DMS 273 treated with DMSO at 0.1 percent for 48 hours (cell line): Measurements from ENCODE around the gene FXN.
"Not testable (repeated sequence)": the region's sequence is repeated elsewhere in the genome, so short reads cannot be mapped to it uniquely, and the experiment has no call there.

Experiments
- DNase-seq: peaks from one replicate; lab custom pipeline; 2025; lab: John Stamatoyannopoulos, UW

The FXN gene

GRCh38 chr9:69070201-69070600, 34.6 kb downstream of the FXN start:
- DNase-seq: no peak

DNA sequence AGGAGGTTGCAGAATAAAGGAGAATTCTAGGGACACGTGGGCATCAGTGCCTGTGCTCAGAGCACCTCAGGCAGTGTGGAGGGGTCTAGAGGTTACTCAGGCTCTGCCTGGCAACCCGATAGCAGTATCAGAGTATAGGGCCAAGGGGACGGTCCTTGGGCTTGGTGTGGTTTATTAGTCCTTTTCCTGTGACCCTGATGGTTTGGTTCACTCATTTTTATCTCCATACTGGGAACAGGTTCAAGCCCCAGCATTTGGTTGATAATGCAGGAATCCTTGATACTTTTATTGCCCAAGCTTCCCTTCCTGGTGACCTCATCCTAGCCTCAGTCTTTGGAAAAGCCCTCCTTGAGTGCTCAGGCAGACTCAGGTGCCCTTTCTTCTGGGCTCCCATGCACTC, 35.5 kb downstream of the FXN start:
- no peak for DNase-seq

DNA sequence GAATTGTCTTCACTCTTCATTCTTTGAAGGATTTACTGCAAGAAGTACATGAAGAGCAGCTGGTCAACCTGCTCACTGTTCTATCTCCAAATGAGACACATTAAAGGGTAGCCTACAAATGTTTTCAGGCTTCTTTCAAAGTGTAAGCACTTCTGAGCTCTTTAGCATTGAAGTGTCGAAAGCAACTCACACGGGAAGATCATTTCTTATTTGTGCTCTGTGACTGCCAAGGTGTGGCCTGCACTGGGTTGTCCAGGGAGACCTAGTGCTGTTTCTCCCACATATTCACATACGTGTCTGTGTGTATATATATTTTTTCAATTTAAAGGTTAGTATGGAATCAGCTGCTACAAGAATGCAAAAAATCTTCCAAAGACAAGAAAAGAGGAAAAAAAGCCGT, 37.6 kb downstream of the FXN start:
- no peak for DNase-seq

DNA sequence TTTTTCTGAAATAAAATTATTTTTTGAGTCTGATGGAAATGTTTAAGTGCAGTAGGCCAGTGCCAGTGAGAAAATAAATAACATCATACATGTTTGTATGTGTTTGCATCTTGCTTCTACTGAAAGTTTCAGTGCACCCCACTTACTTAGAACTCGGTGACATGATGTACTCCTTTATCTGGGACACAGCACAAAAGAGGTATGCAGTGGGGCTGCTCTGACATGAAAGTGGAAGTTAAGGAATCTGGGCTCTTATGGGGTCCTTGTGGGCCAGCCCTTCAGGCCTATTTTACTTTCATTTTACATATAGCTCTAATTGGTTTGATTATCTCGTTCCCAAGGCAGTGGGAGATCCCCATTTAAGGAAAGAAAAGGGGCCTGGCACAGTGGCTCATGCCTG, 39.2 kb downstream of the FXN start:
- DNase-seq: no peak

DNA sequence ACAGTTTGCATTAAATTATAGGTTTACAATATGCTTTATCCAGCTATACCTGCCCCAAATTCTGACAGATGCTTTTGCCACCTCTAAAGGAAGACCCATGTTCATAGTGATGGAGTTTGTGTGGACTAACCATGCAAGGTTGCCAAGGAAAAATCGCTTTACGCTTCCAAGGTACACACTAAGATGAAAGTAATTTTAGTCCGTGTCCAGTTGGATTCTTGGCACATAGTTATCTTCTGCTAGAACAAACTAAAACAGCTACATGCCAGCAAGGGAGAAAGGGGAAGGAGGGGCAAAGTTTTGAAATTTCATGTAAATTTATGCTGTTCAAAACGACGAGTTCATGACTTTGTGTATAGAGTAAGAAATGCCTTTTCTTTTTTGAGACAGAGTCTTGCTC, 41.0 kb downstream of the FXN start:
- DNase-seq: no peak

DNA sequence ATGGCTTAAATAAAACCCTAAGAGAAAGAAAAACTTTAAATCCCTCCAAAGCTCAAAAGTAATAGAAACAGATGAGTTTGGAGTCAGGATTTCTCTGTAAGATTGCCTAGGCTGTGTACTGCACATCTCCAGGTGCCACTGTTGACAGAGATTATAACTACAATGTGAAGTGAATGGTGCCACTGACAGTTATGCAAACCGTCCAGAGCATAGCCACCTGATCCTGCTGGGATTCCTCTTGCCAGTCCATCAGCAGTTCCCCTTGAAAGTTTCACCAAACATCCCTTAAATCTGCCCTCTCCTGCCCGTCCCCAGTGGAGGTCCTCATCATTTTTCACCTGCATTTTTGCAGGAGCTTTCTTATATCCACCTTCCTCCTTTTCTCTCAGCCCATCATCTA, 42.5 kb downstream of the FXN start:
- no peak for DNase-seq

GRCh38 chr9:69078581-69078980, 43.0 kb downstream of the FXN start:
- no peak for DNase-seq

DNA sequence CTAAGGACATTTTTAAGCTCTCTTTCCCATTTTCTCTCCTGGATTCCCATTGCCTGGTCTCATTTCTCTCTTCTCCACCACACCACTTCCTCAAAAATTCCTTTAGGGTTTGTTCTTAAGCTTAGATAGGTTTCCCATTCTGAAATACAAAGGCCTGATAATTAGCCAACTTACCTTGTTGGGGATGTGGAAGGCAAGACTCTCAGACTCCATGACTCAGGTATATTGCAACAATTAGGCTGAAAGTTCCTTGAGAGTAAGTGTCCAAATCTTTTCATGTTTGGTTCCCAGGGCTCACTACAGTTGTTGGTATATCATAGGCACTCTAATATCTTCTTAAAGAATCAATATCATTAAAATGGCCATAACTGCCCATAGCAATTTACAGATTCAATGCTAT, 43.6 kb downstream of the FXN start:
- no peak for DNase-seq

DNA sequence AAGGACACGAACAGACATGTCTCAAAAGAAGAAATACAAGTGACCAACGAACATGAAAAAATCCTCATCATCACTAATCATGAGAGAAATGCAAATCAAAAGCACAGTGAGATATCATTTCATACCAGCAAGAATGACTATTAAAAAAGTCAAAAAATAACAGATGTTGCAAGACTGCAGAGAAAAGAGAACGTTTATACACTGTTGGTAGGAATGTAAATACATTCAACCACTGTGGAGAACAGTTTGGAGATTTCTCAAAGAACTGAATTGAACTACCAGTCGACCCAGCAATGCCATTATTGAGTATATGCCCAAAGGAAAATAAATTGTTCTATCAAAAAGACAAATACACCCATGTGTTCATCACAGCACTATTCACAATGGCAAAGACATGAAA, 45.7 kb downstream of the FXN start:
- DNase-seq: no peak

- no peak for DNase-seq
Observed at GRCh38 chr9:69083321-69083720, 47.8 kb downstream of the FXN start.

DNA sequence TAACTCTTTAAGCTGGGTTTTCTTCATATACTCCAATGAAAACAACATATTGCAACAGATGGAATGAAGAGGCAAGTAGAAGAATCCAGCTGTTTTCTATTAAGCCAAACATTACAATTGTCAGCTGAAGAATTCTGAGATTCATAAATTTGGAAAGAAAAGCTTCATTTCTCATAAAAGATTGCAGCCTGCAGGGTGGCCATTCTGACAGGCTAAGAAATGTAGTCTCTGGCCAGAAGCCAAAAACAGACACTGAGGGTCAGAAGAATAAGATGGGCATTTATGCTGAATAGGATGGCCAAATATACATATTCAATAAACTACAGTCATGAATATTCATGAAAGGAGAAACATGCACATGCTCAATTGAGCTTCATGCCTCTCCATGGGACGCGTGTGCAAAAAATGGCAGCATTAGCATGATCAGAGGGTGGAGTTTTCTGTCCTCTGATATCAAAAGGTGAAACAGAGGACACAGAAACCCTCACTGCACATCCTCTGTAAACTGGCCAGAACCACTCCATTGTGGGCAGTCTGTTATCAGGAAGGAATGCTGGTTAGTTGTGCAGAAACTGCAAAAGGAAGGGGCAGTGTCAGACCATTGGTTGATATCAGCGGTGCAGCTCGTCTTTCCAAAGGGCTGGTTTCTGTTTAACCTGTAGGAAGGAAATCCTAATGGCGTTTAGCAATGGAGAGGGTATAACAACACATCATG, 50.2 kb downstream of the FXN start:
- no peak for DNase-seq

DNA sequence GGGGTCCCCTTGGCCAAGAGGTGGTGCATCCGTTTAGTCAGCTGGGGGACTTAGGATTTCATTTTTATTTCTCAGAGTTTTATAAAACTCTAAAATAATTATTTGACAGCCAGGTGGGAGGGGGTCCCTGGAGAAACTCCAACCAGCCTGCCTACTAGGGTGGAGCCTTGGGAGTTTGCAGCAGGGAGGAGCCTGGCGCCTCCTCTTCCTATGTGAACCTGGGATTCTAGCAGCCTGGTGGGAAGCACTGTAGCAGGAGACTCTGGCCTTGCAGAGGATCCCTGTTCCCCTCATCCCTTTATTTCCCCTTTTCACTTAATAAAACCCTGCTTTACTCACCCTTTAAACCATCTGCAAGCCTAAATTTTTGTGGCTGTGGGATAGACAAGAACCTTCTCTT, 50.8 kb downstream of the FXN start:
- no peak for DNase-seq

DNA sequence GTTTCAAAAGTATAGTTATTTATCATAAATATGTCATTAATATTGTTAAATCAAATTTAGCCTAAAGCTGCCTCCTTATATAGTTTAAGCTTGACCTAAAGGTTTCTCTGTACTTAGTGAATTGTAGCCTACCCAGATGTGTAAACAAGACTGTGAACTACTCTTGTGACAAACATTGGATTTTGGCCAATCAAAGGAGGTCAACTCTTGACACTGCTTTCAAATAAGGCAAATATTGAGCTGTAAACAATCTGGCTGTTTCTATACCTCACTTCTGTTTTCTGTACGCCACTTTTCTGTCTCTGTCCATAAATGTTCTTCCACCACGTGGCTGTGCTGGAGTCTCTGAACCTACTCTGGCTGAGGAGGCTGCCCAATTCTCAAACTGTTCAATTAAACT, 51.2 kb downstream of the FXN start:
- DNase-seq: no peak

GRCh38 chr9:69089082-69089481, 53.5 kb downstream of the FXN start:
- DNase-seq: no peak

DNA sequence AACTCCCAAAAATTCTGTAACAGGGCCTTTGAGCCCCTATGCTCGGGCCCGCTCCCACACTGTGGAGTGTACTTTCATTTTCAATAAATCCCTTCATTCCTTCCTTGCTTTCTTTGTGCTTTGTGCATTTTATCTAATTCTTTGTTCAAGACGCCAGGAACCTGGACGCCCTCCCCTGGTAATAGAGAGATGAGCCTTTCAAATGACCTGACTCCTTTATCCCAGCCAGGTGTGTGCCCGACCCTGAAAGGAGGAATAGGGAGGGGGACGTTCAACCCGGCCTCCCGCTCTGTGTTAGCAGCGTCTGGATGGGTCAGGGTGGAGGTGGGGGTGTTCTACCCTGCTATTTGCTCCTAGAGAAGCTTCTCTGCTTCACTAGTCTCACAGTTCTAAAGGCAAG, 53.9 kb downstream of the FXN start:
- no peak for DNase-seq

DNA sequence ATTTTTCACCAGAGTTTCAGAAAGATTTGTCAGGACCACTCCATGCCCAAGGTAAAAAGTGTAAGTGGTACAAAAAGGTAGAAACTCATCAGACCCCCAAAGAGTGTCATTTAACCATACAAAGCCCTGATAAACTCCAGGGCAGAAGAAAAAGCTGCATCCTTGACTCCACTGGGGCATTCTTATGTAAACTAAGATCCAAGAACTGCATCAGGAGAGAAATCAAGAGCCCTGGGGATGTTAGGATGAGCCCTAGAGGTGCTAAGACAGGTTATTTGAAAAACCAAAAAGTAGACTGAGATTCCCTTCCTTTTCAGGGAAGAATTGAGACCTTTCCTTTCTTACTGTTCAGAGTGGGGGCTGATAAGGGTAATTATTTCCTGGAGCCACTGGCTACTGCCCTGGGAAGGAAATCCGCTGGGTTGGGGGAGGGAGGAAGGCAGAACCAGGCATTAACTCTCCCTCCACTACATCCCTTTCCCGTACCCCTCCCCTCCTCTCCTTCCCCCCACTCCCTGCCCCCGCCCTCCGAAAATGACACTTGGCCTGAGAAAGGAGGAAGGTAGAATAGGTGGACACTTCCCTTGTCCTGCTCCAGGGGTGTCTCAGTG, 54.7 kb downstream of the FXN start:
- DNase-seq: no peak

DNA sequence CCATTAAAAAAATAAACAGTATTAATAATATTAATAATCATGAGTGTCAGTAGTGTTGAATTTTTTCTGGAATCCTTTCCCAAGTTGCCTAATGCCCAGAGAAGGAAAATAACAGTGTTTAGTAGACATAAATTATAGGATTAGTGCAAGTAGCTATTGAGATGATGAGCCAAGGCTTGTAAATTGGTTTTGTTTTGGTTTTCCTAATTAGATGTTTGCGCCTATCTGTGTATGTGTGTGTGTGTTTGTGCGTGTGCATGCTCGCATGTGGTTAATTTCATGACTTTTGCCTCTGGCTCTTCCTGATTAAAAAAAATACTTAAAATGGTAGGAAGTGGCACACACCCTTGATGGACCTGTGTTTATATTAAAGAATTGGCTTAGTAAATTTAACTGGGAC, 55.4 kb downstream of the FXN start:
- DNase-seq: no peak

- no peak for DNase-seq
Observed at GRCh38 chr9:69093471-69094103, 58.0 kb downstream of the FXN start.

- not testable (repeated sequence) for DNase-seq
Observed at GRCh38 chr9:69094361-69095135, 59.0 kb downstream of the FXN start.

DNA sequence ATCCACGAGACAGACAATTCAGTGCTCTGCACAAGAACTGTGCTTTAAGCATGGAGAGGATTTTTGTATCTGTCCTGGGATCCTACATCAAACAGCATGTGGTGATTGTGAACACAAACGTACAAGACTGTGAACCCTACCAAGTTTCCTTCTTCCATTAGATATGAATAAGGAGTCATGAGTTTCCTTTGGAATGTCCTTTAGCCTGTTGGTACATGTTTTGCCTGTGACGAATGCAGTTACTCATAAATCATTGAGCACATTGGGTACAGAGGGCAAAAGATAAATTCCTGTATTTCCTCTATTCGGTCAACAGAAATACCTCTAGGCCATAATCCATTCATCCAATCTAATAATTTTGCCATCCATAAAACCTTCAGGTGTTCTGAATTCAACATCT, 61.5 kb downstream of the FXN start:
- no peak for DNase-seq

GRCh38 chr9:69097923-69098593, 62.5 kb downstream of the FXN start:
- no peak for DNase-seq

DNA sequence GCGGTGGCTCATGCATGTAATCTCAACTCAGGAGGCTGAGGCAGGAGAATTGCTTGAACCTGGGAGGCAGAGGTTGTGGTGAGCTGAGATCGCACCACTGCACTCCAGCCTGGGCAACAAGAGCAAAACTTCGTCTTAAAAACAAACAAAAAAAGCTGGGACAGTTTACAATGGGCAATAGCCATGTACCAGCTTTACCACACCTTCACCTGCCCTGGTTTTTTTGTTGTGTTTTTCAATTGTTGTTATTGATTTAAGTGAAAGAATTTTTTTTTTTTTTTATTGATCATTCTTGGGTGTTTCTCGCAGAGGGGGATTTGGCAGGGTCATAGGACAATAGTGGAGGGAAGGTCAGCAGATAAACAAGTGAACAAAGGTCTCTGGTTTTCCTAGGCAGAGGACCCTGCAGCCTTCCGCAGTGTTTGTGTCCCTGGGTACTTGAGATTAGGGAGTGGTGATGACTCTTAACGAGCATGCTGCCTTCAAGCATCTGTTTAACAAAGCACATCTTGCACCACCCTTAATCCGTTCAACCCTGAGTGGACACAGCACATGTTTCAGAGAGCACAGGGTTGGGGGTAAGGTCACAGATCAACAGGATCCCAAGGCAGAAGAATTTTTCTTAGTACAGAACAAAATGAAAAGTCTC, 67.9 kb downstream of the FXN start:
- not testable (repeated sequence) for DNase-seq
